OCI-LY1 (cell line): ENCODE measurements around the gene USP24.

Experiments used
- H2AFZ ChIP-seq: fragments of 200-600 bp; sonication (generic), shearing (Covaris generic); 2 replicates; pipeline ENCODE4 v1.6.0; 2014; ENCODE audit warnings: antibody characterized with exemption, mild to moderate bottlenecking, low read length
- H3F3A ChIP-seq: fragments of 200-600 bp; sonication (generic), shearing (Covaris generic); 2 replicates; pipeline ENCODE4 v1.6.0; 2014; ENCODE audit warnings: mild to moderate bottlenecking, antibody characterized with exemption, low read length, moderate library complexity; ENCODE audit not compliant: insufficient read depth
- H3K27ac ChIP-seq: fragments of 200-600 bp; sonication (generic); 2 replicates; pipeline ENCODE4 v1.5.1; 2014; ENCODE audit warnings: low read length, mixed run types, mild to moderate bottlenecking, low read depth; ENCODE audit not compliant: poor library complexity, severe bottlenecking
- H3K27me3 ChIP-seq: fragments of 200-600 bp; sonication (generic); 2 replicates; pipeline ENCODE4 v1.6.0; 2014; ENCODE audit warnings: antibody characterized with exemption, mild to moderate bottlenecking, low read length, moderate library complexity; ENCODE audit not compliant: insufficient read depth
- H3K36me3 ChIP-seq: fragments of 200-600 bp; sonication (generic); 2 replicates; pipeline ENCODE4 v1.6.1; 2014; ENCODE audit warnings: mild to moderate bottlenecking, antibody characterized with exemption, low read length, moderate library complexity, mixed read lengths; ENCODE audit not compliant: insufficient read depth
- H3K4me1 ChIP-seq: fragments of 200-600 bp; sonication (generic); 2 replicates; pipeline ENCODE4 v1.5.1; 2014; ENCODE audit warnings: mild to moderate bottlenecking, low read length, moderate library complexity; ENCODE audit not compliant: insufficient read depth, severe bottlenecking
- H3K4me2 ChIP-seq: fragments of 200-600 bp; sonication (generic), shearing (Covaris generic); 2 replicates; pipeline ENCODE4 v1.6.1; 2014; ENCODE audit warnings: low read length
- H3K4me3 ChIP-seq: fragments of 200-600 bp; sonication (generic); 2 replicates; pipeline ENCODE4 v1.5.1; 2014; ENCODE audit warnings: low read length, low read depth, mild to moderate bottlenecking, mixed read lengths; ENCODE audit not compliant: poor library complexity, severe bottlenecking
- H3K79me2 ChIP-seq: fragments of 200-600 bp; shearing (Covaris generic); 2 replicates; pipeline ENCODE4 v1.6.1; 2016; ENCODE audit warnings: mixed run types, low read length, mixed read lengths; ENCODE audit not compliant: insufficient read depth
- H3K9ac ChIP-seq: fragments of 200-600 bp; sonication (generic), shearing (Covaris generic); 2 replicates; pipeline ENCODE4 v1.6.1; 2014; ENCODE audit warnings: mild to moderate bottlenecking, low read length, mixed read lengths
- H3K9me2 ChIP-seq: fragments of 200-600 bp; sonication (generic), shearing (Covaris generic); 2 replicates; pipeline ENCODE4 v1.6.1; 2014; ENCODE audit warnings: low read depth, mild to moderate bottlenecking, low read length, mixed read lengths
- H3K9me3 ChIP-seq: fragments of 200-600 bp; shearing (Covaris generic); 2 replicates; pipeline ENCODE4 v1.6.1; 2014; ENCODE audit warnings: low read length, mixed read lengths
- H4K20me1 ChIP-seq: fragments of 200-600 bp; sonication (generic), shearing (Covaris generic); 2 replicates; pipeline ENCODE4 v1.6.0; 2016; ENCODE audit warnings: mild to moderate bottlenecking, low read length; ENCODE audit not compliant: insufficient read depth
- EZH2 ChIP-seq: fragments of 200-600 bp; sonication (generic), shearing (Covaris generic); IDR thresholded peaks from 2 replicates; pipeline ENCODE4 v1.8.0; 2017; ENCODE audit warnings: borderline replicate concordance, mixed run types, mild to moderate bottlenecking, antibody characterized with exemption, low read length, moderate library complexity, mixed read lengths
- TF ChIP-seq, protein P1 (sequence below): fragments of 200-600 bp; sonication (generic), shearing (Covaris generic); IDR thresholded peaks from 2 replicates; pipeline ENCODE4 v1.5.1; 2017; ENCODE audit warnings: mild to moderate bottlenecking, antibody characterized with exemption, low read length, moderate library complexity, mixed read lengths

USP24 gene

DNA sequence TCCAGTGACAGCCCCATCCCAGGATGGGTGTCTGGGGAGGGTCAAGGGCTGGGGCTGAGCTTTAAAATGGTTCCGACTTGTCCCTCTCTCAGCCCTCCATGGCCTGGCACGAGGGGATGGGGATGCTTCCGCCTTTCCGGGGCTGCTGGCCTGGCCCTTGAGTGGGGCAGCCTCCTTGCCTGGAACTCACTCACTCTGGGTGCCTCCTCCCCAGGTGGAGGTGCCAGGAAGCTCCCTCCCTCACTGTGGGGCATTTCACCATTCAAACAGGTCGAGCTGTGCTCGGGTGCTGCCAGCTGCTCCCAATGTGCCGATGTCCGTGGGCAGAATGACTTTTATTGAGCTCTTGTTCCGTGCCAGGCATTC is 151.6 kb downstream of the USP24 start:
- Histone ChIP-seq H3F3A (no peaks in the 10 kb centered on the region), H3K9me2 (no peaks in the 10 kb centered on the region), H3K36me3 (peaks cover 20% of the 10 kb centered on the region), H3K9ac (no peak overlapping the region), H3K9me3 (no peaks in the 10 kb centered on the region), H2AFZ (no peak overlapping the region), H3K79me2 (no peaks in the 10 kb centered on the region), H3K4me1 (peaks cover 6% of the 10 kb centered on the region), H3K27me3 (no peaks in the 10 kb centered on the region), H3K27ac (no peak overlapping the region), H3K4me3 (no peak overlapping the region), H3K4me2 (no peak overlapping the region), H4K20me1 (no peaks in the 10 kb centered on the region)
- no peak for TF ChIP-seq EZH2
- TF ChIP-seq, protein P1, sequence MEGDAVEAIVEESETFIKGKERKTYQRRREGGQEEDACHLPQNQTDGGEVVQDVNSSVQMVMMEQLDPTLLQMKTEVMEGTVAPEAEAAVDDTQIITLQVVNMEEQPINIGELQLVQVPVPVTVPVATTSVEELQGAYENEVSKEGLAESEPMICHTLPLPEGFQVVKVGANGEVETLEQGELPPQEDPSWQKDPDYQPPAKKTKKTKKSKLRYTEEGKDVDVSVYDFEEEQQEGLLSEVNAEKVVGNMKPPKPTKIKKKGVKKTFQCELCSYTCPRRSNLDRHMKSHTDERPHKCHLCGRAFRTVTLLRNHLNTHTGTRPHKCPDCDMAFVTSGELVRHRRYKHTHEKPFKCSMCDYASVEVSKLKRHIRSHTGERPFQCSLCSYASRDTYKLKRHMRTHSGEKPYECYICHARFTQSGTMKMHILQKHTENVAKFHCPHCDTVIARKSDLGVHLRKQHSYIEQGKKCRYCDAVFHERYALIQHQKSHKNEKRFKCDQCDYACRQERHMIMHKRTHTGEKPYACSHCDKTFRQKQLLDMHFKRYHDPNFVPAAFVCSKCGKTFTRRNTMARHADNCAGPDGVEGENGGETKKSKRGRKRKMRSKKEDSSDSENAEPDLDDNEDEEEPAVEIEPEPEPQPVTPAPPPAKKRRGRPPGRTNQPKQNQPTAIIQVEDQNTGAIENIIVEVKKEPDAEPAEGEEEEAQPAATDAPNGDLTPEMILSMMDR = no peak

- H3F3A ChIP-seq = no peaks in the 10 kb centered on the region
- no peak overlapping the region for H3K27ac ChIP-seq
- no peaks in the 10 kb centered on the region for H3K27me3 ChIP-seq
- peaks cover 6% of the 10 kb centered on the region for H3K4me1 ChIP-seq
- H2AFZ ChIP-seq = no peak overlapping the region
- H4K20me1 ChIP-seq = no peaks in the 10 kb centered on the region
- peaks cover 15% of the 10 kb centered on the region for H3K36me3 ChIP-seq
- no peak overlapping the region for H3K4me3 ChIP-seq
- no peak overlapping the region for H3K9ac ChIP-seq
- no peaks in the 10 kb centered on the region for H3K79me2 ChIP-seq
- TF ChIP-seq, protein P1 = no peak
- TF ChIP-seq EZH2 = no peak
- no peak overlapping the region for H3K4me2 ChIP-seq
- H3K9me3 ChIP-seq = no peaks in the 10 kb centered on the region
- H3K9me2 ChIP-seq = no peaks in the 10 kb centered on the region
These were observed 152.2 kb downstream of the USP24 start for GRCh38 chr1:55062801-55063576.

DNA sequence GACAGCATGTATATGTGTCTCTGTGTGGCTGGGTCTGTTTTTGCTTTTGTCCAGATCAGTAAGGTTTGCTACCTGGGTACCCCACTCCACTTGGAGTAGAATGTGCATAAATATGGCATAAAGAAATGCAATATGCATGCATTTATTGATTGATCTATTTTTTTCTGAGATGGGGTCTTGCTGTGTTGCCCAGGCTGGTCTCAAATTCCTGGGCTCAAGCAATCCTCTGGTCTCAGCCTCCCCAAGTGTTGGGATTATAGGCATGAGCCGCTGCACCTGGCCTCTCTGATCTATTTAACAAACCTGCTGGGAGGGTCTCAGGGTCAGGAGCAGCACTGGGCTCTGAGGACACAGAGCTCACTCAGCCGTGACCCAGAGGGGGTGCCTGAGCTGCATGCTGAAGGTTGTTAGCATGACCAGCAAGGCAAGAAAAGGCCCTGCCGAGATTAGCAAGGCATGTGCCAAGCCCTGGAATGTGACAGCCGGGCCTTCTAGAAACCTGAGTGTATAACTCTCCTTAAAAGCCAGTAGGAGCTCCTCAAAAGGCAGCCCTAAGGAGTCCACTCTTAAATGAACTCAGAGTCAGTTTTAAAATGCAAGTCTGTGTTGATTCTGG is 153.3 kb downstream of the USP24 start:
- H4K20me1 ChIP-seq = no peaks in the 10 kb centered on the region
- H3K79me2 ChIP-seq = no peaks in the 10 kb centered on the region
- H3K36me3 ChIP-seq = peaks cover 4% of the 10 kb centered on the region; the same call in 1 of the 2 replicates
- no peaks in the 10 kb centered on the region for H3K9me2 ChIP-seq
- no peak overlapping the region for H3K27ac ChIP-seq
- no peak overlapping the region for H2AFZ ChIP-seq
- H3K9me3 ChIP-seq = no peaks in the 10 kb centered on the region
- peaks cover 6% of the 10 kb centered on the region for H3K4me1 ChIP-seq
- no peak overlapping the region for H3K9ac ChIP-seq
- H3F3A ChIP-seq = no peaks in the 10 kb centered on the region
- no peak overlapping the region for H3K4me2 ChIP-seq
- H3K4me3 ChIP-seq = no peak overlapping the region
- TF ChIP-seq, protein P1 = no peak
- no peak for TF ChIP-seq EZH2
- no peaks in the 10 kb centered on the region for H3K27me3 ChIP-seq
